ENCODE results near the gene AGAP1. TPM values are rescaled to one million over a fixed set of nuclear protein-coding genes. Genes with fewer than 3 reads are reported as not detected.

Gene AGAP1
- total and polyA plus RNA-seq, 2 donors (not counting 3 experiments of a cell fraction or from before 2014, with no cell fraction given), result 10.2 to 20.9 TPM

GRCh38 chr2:236052206-236052605 is 558.4 kb downstream of the AGAP1 start:
- H2AFZ ChIP-seq (ENCODE audit: low read depth, low read length), result no peak overlapping the region
- no peak overlapping the region for H3K27ac ChIP-seq (ENCODE audit: insufficient read depth, low read depth, low read length)
- H3K4me1 ChIP-seq (ENCODE audit: control insufficient read depth, extremely low read depth, insufficient read depth, low read length), result no peaks in the 10 kb centered on the region
- no peak for DNase-seq (ENCODE audit: low read depth, low spot score)
- no peaks in the 10 kb centered on the region for H4K20me1 ChIP-seq (replicated peaks; ENCODE audit: control insufficient read depth, extremely low read depth, insufficient read depth, low read length)
- dilution Hi-C loops (cut with MboI; ENCODE audit: extremely low pct_ligation_motif_present, low sequenced_read_pairs) (no loop called here), intact Hi-C loops (cut with micrococcal nuclease) (no loop called here)
- H3K9me3 ChIP-seq (replicated peaks; ENCODE audit: control insufficient read depth, insufficient read depth, low read length), result no peaks in the 10 kb centered on the region
- BruUV-seq (replicated peaks), result no TSS peak
- H3K36me3 ChIP-seq (ENCODE audit: control insufficient read depth in 2 of 2, extremely low read depth in 1 of 2, insufficient read depth in 2 of 2, low read length in 2 of 2), result no peaks in the 10 kb centered on the region
- FAIRE-seq, result no peak
- H3K79me2 ChIP-seq (ENCODE audit: control insufficient read depth, insufficient read depth, low read length), result no peaks in the 10 kb centered on the region
- TF ChIP-seq POLR2A (IDR thresholded peaks at IDR 0.05; ENCODE audit: low read depth, low read length), result no peak
- no peak for TF ChIP-seq POLR2AphosphoS5 (IDR thresholded peaks at IDR 0.05; ENCODE audit: insufficient read depth, low read depth, low read length)
- TF ChIP-seq EZH2 (IDR thresholded peaks at IDR 0.05; ENCODE audit: borderline replicate concordance, low read depth, low read length, severe bottlenecking), result no peak
- TF ChIP-seq, protein P1, sequence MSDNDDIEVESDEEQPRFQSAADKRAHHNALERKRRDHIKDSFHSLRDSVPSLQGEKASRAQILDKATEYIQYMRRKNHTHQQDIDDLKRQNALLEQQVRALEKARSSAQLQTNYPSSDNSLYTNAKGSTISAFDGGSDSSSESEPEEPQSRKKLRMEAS (IDR thresholded peaks at IDR 0.05; ENCODE audit: insufficient read depth, insufficient read length), result no peak
- no peak for TF ChIP-seq FOS (IDR thresholded peaks at IDR 0.05; ENCODE audit: borderline replicate concordance, insufficient read depth, low read length)
- no peak overlapping the region for H3K9ac ChIP-seq (replicated peaks; ENCODE audit: extremely low read depth, insufficient read depth, low read length)
- H3K4me2 ChIP-seq (ENCODE audit: insufficient read depth, low read length), result no peak overlapping the region
- no peaks in the 10 kb centered on the region for H3K9me1 ChIP-seq (replicated peaks; ENCODE audit: control insufficient read depth, extremely low read depth, insufficient read depth, low read length)
- POLR2A ChIA-PET, result no interaction called here
- no peaks in the 10 kb centered on the region for H3K27me3 ChIP-seq (ENCODE audit: control insufficient read depth in 2 of 2, insufficient read depth in 2 of 2, low read length in 2 of 2)
- H3K4me3 ChIP-seq (replicated peaks in 1 of 3; ENCODE audit: insufficient read depth in 1 of 3, low read depth in 1 of 3, low read length in 3 of 3), result no peak overlapping the region
- CTCF ChIA-PET, result no interaction called here

GRCh38 chr2:236052926-236053821 is 559.3 kb downstream of the AGAP1 start:
- Histone ChIP-seq H3K27me3 (ENCODE audit: control insufficient read depth in 2 of 2, insufficient read depth in 2 of 2, low read length in 2 of 2) (no peaks in the 10 kb centered on the region), H3K4me2 (ENCODE audit: insufficient read depth, low read length) (no peak overlapping the region), H3K79me2 (ENCODE audit: control insufficient read depth, insufficient read depth, low read length) (no peaks in the 10 kb centered on the region), H3K27ac (ENCODE audit: insufficient read depth, low read depth, low read length) (no peak overlapping the region), H3K9me3 (replicated peaks; ENCODE audit: control insufficient read depth, insufficient read depth, low read length) (no peaks in the 10 kb centered on the region), H2AFZ (ENCODE audit: low read depth, low read length) (no peak overlapping the region), H3K9me1 (replicated peaks; ENCODE audit: control insufficient read depth, extremely low read depth, insufficient read depth, low read length) (no peaks in the 10 kb centered on the region), H3K9ac (replicated peaks; ENCODE audit: extremely low read depth, insufficient read depth, low read length) (no peak overlapping the region), H3K36me3 (ENCODE audit: control insufficient read depth in 2 of 2, extremely low read depth in 1 of 2, insufficient read depth in 2 of 2, low read length in 2 of 2) (no peaks in the 10 kb centered on the region), H3K4me1 (ENCODE audit: control insufficient read depth, extremely low read depth, insufficient read depth, low read length) (no peaks in the 10 kb centered on the region), H4K20me1 (replicated peaks; ENCODE audit: control insufficient read depth, extremely low read depth, insufficient read depth, low read length) (no peaks in the 10 kb centered on the region), H3K4me3 (replicated peaks in 1 of 3; ENCODE audit: insufficient read depth in 1 of 3, low read depth in 1 of 3, low read length in 3 of 3) (no peak overlapping the region)
- ChIA-PET CTCF (no interaction called here), POLR2A (no interaction called here)
- FAIRE-seq (no peak), DNase-seq (ENCODE audit: low read depth, low spot score) (no peak)
- intact Hi-C loops (cut with micrococcal nuclease) (no loop called here), dilution Hi-C loops (cut with MboI; ENCODE audit: extremely low pct_ligation_motif_present, low sequenced_read_pairs) (no loop called here)
- no TSS peak for BruUV-seq (replicated peaks)
- TF ChIP-seq EZH2 (IDR thresholded peaks at IDR 0.05; ENCODE audit: borderline replicate concordance, low read depth, low read length, severe bottlenecking) (no peak), MYC (IDR thresholded peaks at IDR 0.05; ENCODE audit: low read depth, low read length) (no peak), GATA2 (IDR thresholded peaks at IDR 0.05; ENCODE audit: insufficient read depth, insufficient read length, low read depth, low read length) (no peak), POLR2A (IDR thresholded peaks at IDR 0.05; ENCODE audit: low read depth, low read length) (no peak), POLR2AphosphoS5 (IDR thresholded peaks at IDR 0.05; ENCODE audit: insufficient read depth, low read depth, low read length) (no peak), JUN (IDR thresholded peaks at IDR 0.05; ENCODE audit: borderline replicate concordance, insufficient read depth, insufficient read length, low read depth) (no peak), FOS (IDR thresholded peaks at IDR 0.05; ENCODE audit: borderline replicate concordance, insufficient read depth, low read length) (no peak)
- TF ChIP-seq, protein P1 (IDR thresholded peaks at IDR 0.05; ENCODE audit: insufficient read depth, insufficient read length), result no peak
- TF ChIP-seq, protein P2, sequence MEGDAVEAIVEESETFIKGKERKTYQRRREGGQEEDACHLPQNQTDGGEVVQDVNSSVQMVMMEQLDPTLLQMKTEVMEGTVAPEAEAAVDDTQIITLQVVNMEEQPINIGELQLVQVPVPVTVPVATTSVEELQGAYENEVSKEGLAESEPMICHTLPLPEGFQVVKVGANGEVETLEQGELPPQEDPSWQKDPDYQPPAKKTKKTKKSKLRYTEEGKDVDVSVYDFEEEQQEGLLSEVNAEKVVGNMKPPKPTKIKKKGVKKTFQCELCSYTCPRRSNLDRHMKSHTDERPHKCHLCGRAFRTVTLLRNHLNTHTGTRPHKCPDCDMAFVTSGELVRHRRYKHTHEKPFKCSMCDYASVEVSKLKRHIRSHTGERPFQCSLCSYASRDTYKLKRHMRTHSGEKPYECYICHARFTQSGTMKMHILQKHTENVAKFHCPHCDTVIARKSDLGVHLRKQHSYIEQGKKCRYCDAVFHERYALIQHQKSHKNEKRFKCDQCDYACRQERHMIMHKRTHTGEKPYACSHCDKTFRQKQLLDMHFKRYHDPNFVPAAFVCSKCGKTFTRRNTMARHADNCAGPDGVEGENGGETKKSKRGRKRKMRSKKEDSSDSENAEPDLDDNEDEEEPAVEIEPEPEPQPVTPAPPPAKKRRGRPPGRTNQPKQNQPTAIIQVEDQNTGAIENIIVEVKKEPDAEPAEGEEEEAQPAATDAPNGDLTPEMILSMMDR (IDR thresholded peaks at IDR 0.05; ENCODE audit: extremely low read depth in 1 of 2, insufficient read depth in 1 of 2, low read depth in 1 of 2, low read length in 2 of 2), result no peak

All from endothelial cell of umbilical vein (primary cell).